GM19351 (cell line): ENCODE measurements around the gene HOXC10.

Source experiments
- ATAC-seq: cut with Tn5 transposase; IDR thresholded peaks from one replicate; pipeline ENCODE4 v1.9.1; 2021; ENCODE audit warnings: mild to moderate bottlenecking, moderate library complexity; ENCODE audit not compliant: unreplicated experiment

The HOXC10 gene

GRCh38 chr12:53988541-53989226, 3.7 kb downstream of the HOXC10 start:
- no peak for ATAC-seq

GRCh38 chr12:53989227-53990113, 4.5 kb downstream of the HOXC10 start:
- ATAC-seq, result no peak

- ATAC-seq, result no peak
Measured at GRCh38 chr12:53990311-53991076, 5.5 kb downstream of the HOXC10 start.

- ATAC-seq, result no peak
Measured at GRCh38 chr12:53991077-53991460, 6.1 kb downstream of the HOXC10 start.

GRCh38 chr12:53992377-53992889, 7.5 kb downstream of the HOXC10 start:
- no peak for ATAC-seq

GRCh38 chr12:53993162-53994008, 8.4 kb downstream of the HOXC10 start:
- no peak for ATAC-seq

GRCh38 chr12:53994009-53994263, 9.0 kb downstream of the HOXC10 start:
- ATAC-seq, result no peak

- ATAC-seq, result no peak
Measured at GRCh38 chr12:53994264-53995001, 9.5 kb downstream of the HOXC10 start.

- ATAC-seq, result no peak
Measured at GRCh38 chr12:53995002-53995377, 10.0 kb downstream of the HOXC10 start.

GRCh38 chr12:53995378-53996239, 10.7 kb downstream of the HOXC10 start:
- no peak for ATAC-seq

- ATAC-seq, result no peak
Measured at GRCh38 chr12:53996240-53997203, 11.6 kb downstream of the HOXC10 start.

GRCh38 chr12:53997204-53998109, 12.5 kb downstream of the HOXC10 start:
- ATAC-seq, result no peak

GRCh38 chr12:53998110-53998899, 13.4 kb downstream of the HOXC10 start:
- no peak for ATAC-seq

GRCh38 chr12:53998900-53999236, 13.9 kb downstream of the HOXC10 start:
- ATAC-seq, result no peak

GRCh38 chr12:53999559-54000115, 14.7 kb downstream of the HOXC10 start:
- no peak for ATAC-seq
